CD4-positive, alpha-beta T cell treated with Interleukin-17A for 1 hour (primary cell): Measurements from ENCODE around the gene LMO7.
A peak's percentile ranks its signal among the peaks of the same experiment; 100 is the strongest.
"Not testable (repeated sequence)": the region's sequence is repeated elsewhere in the genome, so short reads cannot be mapped to it uniquely, and the experiment has no call there.

ENCODE experiments used
- DNase-seq: peaks from one replicate; pipeline ENCODE4 v3.0.0-alpha.2; 2020

The LMO7 gene

DNA sequence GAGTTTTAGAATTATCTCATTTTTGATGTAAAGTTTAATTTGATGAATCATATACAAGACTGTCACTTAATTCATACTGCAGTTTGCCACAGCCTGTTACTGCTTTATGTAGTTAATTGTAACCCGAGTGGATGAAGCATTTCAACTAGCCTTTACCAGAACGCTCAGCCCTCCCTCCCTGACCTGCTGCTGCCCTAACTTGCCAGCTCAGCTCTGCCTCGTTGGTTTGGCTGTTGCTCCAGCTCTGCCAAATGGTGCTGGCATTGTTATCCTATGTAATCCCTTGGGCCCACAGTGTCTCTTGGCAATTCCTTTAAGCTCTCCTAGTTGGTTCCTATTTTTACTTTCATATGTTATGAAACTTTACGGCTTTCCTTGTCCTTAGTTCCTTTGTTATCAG, 113.3 kb downstream of the LMO7 start:
- DNase-seq: no peak

DNA sequence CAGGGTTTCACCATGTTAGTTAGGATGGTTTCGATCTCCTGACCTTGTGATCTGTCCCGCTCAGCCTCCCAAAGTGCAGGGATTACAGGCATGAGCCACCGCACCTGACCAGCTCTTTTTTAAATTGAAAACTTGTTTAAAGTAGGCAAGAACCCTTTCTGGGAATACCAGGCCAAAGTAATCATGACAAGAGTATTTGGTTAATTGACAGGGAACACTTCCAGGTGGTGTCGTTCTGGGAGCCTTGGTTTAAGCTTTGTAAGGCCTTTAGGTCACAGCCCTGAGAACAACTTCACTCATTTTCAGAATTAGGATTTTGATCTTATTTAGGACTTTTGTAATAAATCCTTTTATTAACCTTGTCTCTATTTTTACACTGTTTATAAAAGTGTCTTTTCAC, 115.2 kb downstream of the LMO7 start:
- no peak for DNase-seq

DNA sequence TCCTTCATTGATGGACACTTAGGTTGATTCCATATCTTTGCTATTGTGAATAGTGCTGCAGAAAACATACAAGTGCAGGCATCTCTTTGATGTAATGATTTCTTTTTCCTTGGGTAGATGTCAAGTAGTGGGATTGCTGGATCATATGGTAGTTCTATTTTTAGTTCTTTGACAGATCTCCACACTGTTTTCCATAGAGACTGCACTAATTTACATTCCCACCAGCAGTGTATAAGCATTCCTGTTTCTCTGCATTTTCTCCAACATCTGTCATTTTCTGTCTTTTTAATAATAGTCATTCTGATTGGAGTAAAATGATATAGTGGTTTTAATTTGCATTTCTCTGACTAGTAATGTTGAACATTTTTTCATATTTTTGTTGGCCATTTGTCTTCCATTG, 116.7 kb downstream of the LMO7 start:
- no peak for DNase-seq

DNA sequence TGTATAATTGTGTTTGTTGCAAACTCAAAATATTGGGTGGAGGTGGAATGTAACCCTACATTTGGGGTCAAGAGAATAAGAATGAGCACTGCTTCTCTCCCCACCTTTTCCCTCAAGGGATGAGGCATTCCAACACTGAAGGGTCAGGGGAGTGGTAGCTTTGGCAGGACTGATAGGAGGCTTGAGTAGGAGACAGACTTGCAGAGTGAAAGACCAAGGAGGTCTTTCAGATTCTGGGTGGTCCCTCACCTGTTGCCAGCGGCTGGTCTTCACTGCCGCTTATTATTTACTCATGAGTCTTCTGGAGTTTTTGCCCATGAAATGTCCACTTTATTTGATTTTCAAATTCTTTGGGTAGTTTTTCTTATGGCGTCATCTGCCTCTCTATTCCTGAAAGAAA, 118.8 kb downstream of the LMO7 start:
- DNase-seq: no peak

DNA sequence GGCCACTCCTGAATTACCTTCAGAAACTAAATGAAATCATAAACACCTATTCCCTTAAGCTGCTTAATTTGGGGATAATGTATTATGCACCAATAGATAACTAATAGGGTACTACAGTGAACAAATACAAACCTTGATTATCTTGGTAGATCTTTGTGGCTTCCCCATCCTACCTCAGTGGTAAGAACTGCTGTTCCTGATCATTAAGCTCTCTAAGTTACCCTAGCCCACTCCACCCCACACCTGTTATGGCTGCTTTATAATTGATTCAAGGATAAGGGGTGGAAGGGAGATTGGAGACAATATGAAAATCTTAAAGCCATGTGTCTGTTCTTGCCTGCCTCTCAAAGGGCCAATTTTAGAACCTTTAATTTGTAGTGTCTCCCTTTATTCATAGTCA, 121.2 kb downstream of the LMO7 start:
- DNase-seq: no peak

DNA sequence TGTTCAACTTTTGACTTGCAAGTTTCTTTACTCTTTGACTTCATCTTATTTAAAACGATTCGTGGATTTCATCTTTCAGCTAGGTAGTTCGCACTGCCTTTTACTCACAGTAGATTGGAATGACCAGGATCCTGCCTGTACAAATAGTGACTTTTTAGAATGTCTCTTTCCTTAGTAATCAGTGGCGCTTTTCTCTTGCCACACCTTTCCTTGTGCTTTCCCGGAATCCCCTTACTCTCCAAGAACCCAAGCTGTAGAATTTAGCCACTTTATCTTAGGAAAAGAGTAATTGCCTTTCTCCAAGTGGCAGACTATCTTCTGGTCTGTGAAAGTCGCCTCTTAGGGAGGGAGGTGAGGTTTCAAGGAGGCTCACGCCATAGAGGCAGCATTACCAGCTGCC, 123.4 kb downstream of the LMO7 start:
- DNase-seq: no peak

DNA sequence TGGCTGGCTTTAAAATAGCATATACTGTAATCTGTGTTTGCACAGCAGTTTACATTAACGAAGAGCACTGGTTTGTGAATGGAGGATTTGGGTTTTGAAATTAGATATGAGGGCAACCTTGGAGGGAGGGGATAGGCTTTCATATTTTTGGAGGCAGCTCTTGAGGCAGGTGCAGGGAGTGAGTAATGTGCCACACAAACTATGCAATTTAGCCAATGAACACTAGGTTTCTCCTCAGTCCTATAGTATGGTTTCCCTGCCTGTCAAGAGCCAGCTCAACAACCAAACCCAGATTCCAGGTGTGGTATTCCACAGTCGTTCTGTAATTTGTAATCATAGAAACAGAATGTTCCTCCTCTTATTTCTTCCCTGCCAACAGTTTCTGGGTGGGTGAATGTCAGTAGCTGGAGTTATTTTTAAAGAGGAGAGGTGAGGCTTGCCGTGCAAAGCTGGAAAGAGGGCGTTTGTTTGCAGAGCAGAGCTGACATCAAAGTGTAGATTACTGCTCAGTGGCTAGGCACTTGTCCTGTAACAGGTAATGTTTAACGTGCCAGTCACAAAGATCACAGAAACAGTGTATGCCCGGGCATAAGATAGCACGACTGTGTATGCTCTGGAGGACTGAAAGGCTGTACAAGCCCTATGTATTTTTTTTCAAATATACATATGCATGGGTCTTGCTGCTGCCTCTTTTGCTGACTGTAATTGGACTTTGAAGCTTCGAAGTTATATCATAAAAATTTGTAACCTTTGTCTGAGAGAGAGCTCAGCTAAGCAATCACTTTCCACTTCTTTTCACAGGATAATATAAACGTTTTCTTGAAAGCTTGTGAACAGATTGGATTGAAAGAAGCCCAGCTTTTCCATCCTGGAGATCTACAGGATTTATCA, 124.2 kb downstream of the LMO7 start:
- DNase-seq: peak; percentile 34

DNA sequence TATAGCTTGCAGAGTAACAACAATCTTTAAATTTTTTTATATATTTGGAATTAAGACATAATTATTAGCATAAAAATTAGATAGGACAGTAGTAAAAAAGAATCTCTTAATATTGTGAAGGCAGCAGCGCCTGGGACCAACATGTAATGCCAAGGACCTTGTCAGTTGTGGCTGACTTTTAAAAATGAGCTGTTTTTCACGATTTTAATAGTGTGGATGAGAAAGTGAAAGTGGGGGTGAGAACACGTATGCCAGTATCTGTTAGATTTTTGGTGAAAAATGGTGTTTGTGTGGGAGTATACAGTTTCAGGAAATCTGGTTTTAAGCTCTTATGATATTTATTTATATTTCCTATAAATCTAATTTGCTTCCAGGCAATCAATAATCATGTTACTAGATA, 125.2 kb downstream of the LMO7 start:
- DNase-seq: peak; percentile 38

DNA sequence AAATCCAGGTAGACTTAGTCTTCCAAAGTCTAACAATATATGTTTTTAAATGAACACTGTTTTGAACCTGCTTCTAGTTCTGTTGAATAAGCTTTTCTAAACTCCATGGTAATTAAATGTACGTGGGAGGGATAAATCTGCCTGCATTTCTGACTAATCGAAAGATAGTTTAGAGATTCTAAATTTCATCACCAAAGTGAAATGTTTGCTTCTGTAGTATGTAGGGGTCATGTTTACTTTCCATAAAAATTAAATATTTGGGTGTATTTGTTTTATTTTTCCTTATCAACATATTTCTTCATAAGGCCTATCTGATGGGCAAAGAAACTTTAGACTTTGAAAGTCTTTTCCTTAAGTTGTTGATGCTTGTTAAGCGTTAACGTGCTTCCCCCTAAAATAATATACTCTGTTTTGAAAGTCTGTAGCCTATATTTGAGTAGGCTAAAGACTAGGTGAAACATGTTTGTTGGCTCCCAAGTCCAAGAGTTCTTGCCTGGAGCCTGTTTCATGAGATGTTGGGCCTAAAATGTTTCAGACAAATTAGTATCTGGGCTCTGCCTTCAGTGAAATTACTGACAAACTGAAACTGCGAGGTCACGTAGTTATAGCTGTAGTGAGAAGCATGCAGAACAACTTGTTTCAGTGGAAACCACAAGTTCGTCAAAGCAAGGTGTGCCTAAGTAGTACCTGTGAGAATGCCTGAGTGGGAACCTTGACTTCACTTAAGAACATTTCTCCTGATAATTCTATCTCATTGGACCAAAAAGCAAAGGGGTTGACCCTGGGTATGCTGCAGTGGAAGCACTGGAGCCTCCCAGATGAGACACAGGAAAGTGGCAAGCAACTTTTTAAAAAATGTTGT, 126.2 kb downstream of the LMO7 start:
- peak; percentile 54 for DNase-seq

DNA sequence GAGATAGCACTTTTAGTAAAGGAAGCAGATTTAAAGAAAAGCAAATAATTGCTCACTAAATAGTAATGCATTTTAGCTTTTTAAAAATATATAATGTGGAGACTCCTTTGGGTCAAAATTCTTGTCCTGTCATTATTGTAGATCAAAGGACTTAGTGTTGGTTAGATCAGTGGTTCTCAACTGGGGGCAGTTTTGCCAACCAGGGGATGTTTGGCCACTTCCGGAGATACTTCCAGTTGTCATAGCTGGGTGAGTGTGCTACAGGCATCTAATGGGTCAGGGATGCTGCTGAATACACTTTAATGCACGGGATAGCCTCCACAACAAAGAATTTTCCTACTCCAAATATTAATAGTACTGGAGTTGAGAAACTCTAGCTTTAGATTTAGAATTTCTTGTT, 126.8 kb downstream of the LMO7 start:
- no peak for DNase-seq

DNA sequence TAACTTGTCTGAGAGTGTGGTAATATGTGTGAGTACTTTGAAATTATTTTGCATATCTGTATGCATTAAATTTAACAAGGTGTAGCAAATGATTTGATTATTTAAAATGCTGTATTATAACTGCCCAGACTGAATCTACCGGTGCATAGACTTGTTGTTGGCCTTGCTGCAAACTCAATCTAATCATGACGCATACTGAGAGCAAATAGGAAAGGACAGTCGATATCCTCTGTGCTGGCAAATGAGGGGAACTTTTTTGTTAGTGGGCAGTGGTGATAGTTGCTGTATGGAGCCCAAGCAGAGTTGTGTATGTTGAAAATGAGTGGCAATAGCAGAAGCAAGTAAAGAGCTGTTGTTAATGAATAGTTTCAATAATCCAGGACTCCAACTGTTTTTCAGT, 127.4 kb downstream of the LMO7 start:
- no peak for DNase-seq

DNA sequence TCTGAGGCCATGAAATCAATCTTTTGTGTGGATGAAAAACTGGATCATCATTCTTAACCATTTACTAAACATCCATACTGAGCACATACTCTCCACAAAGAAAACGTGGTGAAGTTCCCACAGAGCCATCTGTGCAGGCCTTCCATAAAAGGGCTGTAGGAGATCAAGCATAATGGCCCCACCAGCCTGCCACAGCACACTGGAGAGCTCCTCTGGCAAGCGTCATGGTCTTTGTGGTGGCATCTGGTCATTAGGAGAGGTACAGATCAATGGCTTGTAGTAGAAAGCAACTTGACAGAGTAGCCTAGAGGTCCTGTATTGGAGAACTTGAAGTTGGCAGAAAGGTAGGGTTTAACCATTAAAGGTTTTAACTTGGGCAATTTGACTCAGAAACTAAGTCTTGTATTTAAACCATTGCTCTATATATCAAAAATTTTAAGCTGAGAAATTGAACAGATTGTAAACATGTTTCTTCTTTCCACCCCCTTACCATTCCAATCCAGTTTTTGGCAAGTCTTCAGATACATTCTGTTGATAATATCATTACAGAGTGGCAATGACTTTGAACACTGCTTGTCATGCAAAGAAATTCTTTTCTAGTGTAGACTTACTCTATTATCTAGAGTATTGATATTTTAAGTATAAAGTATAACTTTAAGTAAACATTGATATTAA, 128.3 kb downstream of the LMO7 start:
- no peak for DNase-seq

DNA sequence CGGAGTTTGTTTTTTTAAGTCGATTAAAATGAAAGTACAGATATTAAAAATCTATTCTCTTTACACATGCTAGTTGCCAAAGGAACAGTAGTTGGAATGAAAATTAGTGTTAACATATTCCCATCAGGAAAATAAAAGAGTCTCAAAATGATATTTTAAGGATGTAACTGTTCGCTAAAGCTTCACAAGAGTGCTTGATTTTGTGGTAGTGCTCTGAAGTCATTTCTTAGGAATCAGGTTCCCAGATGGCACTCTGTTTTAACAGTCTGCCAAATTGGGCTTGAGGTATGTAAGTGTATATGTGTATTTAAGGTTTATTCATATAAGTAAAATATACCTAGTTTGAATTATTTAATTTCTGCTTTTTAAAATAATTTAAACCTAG, 128.8 kb downstream of the LMO7 start:
- no peak for DNase-seq

DNA sequence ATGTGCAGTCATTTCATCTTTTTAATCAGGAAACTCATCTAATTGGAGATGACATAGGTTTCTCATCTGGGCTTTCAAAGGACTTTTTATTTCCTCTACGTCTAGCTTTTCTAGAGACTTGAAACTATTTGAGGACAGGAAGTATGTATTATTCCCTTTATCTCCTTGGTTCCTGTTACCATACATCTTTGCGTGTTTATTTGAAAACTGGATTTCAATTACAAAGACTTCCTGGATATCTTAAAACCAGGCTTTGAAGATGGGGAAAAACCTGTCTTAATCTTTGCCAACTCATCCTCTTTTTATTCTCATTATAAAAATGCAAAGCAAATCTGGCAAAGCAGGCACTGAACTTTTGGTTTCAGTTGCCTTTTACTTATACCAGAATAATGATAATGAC, 130.5 kb downstream of the LMO7 start:
- DNase-seq: peak; percentile 34

DNA sequence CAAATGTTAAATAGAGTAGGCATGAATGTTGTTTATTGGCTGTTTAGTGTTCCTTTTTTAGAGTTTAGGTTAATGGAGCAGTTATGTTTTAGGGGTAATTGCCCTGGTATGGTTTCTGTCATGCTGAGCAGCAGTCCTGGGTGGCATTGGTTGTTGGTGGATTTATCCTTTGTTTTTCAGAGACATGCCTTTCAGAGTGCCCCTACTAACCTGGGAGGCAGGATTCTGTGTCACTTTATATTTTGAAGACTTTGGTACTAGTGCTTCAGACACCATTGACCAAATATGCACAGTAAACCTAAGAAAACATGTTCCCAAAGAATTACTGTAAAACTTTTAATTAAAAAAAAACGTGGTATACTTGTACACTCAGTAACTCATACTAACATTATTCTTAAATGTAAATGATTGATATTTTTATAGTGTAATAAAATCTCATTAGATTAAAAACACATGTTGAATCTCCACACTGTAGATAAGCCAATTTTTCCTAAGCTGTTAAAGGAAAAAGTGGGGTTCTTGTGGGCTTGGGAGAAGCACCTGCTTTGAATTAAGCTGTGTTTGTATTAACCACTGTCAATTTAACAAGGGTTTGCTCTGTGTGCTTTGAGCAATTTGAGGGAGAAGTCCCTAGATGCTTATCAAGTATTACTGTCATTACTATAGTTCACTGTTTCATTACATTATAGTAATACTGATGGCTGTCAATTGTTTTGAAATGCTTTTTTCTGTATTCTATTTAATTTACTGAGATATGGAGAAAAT, 133.2 kb downstream of the LMO7 start:
- DNase-seq: no peak

DNA sequence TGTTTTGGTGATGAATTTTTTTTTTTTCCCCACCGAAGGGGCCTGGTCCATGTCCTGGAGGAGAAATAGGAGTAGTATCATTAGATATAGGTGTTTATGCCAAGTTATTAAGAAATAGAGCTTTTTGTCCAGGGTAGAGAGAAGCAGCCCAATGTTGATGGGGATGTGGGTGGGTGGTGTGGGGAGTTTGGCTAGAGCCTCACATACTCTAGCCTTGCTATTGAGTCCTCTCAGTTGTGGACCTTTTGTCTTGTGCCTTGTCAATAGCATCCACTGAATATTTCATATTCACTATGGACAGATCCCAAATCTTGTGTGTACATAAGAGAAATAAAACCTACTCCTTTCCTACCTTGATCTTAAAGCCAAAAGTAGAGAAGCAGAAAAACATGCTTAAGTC, 134.0 kb downstream of the LMO7 start:
- DNase-seq: no peak

DNA sequence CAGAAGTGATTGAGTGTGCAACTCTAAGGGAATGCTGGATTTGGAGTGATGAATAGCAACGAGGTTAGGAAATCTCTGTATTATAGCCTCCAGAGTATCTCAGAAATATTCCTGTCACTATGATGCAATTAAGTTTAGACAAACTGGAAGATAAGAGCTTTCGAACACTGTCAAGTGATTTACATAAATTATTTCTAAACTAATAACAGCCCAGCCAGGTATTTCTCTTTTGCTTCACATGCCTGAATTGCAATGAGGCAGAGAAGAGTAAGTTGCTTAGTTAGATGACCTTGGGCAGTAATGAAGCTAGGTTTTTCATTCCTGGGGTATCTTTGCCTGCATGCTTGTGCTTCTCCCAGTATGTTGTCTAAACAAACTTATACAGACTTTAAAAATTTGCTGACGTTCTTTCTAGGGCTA, 134.5 kb downstream of the LMO7 start:
- no peak for DNase-seq

DNA sequence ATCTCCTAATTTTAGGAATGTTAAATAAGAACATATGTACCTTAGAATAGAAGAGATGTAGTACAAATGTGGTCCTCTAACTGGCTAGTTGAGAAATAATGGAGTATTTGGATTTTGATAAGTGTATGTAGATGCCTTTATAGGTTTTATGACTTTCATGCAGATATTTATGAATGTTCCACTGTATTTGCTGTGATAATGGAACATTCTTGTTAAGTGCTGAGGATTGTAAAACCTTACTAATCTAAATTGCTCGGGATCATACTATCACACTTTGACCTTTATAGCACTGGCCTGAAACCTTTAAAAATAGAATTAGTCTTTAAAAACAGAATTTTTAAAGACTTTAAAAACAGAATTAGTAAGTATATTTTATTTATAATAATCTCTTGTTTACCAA, 135.1 kb downstream of the LMO7 start:
- DNase-seq: no peak

DNA sequence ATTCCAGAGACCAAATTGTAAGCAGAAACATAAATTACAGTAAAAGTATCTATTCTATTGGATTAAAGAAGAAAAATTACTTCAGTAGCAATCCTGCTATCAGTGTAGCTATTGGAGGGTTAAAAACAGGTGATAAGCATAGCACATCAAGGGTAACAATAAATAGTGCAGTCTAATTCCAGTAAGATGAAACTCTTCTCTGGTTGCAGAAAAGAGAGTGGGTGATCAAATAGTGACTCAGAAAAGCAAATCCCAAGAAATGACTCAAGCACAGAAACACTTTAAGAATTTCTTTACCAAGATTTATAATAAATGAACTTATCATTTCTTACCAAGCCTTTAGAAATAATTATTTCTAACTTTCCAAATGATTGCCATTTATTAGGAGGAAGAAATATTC, 135.7 kb downstream of the LMO7 start:
- no peak for DNase-seq

DNA sequence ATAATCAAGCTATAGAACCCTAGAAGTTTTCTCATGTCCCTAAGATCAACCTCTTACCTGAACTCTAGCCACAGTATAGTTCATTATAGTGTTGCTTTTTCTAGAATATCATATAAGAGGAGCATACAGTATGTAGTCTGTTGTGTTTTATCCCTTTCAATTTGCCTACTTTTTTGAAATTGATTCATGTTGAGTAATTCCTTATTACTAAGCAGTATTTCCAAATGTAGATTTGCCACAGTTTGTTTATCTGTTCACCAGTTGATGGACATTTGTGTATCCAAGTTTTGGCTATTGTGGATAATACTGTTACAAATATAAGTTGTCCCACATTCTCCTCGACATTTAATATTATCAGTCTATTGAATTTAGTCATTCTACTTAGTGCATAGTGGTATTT, 138.0 kb downstream of the LMO7 start:
- no peak for DNase-seq

DNA sequence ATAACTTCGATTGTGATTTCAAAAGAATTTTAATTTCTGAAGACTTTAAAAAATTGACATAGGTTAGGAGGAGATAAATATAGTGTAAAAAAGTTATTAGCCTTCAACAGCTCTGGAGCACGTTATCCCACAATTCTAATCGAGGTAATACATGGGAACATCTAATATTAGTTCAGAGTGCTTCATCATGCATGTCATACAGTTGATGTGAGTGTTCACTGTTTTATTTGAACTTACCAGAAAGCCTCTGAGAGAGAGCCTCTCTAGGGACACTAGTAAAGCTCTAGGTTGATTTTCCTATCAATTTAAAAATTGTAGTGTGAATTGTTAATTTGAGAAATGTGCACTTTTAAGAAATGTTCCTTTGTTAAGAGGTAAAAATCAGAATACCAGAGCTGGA, 140.4 kb downstream of the LMO7 start:
- no peak for DNase-seq

DNA sequence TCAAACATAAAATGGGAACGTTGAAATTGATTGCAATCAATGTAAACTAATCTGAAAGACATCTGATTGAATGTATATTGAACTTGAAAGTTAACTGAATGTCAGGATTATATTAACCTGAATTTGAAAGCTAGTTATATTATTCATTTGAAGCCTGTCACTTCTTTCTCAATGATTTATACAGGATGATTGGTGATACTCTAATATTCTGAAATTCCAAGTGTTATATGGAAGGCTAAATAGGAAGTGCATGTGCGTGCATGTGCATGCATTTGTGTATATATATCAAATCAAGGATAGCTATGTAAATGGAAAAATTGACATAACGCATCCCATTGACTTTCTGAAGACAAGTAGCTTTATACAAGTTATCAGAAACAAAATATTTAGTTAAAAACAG, 143.3 kb downstream of the LMO7 start:
- no peak for DNase-seq

DNA sequence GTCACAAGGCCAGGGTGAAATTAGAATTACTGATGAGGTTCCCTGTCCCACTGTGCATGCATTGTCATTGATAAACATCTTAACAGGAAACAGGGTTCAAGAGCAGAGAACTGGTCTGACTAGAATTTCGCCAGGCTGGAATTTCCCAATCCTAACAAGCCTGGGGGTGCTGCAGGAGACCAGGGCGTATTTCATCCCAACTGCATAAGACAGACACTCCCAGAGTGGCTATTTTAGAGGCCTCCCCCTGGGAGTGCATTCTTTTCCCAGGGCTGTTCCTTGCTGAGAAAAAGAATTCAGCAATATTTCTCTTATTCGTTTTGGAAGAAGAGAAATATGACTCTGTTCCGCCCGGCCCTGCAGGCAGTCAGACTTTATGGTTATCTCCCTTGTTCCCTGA, 144.0 kb downstream of the LMO7 start:
- DNase-seq: not testable (repeated sequence)
